ENCODE measurements around the gene IRF5.

Gene IRF5

GRCh38 chr7:128934361-128935341 lies 3.1 kb upstream of the IRF5 start:
- no peak overlapping the region for H3K4me3 ChIP-seq (ENCODE audit: low read depth, low read length)
- no peak for DNase-seq (ENCODE audit: low read depth, low spot score)
- in situ Hi-C loops (cut with HindIII; ENCODE audit: low sequenced_read_pairs) = no loop called here
- TF ChIP-seq, protein P1, sequence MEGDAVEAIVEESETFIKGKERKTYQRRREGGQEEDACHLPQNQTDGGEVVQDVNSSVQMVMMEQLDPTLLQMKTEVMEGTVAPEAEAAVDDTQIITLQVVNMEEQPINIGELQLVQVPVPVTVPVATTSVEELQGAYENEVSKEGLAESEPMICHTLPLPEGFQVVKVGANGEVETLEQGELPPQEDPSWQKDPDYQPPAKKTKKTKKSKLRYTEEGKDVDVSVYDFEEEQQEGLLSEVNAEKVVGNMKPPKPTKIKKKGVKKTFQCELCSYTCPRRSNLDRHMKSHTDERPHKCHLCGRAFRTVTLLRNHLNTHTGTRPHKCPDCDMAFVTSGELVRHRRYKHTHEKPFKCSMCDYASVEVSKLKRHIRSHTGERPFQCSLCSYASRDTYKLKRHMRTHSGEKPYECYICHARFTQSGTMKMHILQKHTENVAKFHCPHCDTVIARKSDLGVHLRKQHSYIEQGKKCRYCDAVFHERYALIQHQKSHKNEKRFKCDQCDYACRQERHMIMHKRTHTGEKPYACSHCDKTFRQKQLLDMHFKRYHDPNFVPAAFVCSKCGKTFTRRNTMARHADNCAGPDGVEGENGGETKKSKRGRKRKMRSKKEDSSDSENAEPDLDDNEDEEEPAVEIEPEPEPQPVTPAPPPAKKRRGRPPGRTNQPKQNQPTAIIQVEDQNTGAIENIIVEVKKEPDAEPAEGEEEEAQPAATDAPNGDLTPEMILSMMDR (IDR thresholded peaks at IDR 0.05; ENCODE audit: low read depth, low read length) = no peak

GRCh38 chr7:128935342-128935730 lies 2.4 kb upstream of the IRF5 start:
- in situ Hi-C loops (cut with HindIII; ENCODE audit: low sequenced_read_pairs) = no loop called here
- no peak overlapping the region for H3K4me3 ChIP-seq (ENCODE audit: low read depth, low read length)
- TF ChIP-seq, protein P1 (IDR thresholded peaks at IDR 0.05; ENCODE audit: low read depth, low read length) = no peak
- DNase-seq (ENCODE audit: low read depth, low spot score) = no peak

DNA sequence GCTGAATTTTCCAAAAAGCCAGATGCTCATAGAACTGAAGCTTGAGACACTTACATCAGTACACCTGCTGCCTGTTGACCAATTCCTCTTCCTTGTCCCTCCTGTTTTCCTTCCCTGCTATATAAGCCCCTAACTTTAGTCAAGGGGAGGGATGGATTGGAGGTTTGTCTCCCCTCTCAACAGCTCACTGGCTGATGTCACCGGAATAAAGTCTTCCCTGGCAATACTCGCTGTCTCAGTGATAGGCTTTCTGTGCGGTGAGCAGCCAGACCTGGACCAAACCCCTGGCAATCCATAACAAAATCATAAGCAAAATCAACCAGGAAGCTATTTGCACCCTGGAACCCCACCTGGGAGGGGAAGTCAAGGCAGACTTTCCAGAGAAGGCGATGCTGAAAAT lies 929 bp upstream of the IRF5 start:
- H3K4me3 ChIP-seq (ENCODE audit: low read depth, low read length) = no peak overlapping the region
- DNase-seq (ENCODE audit: low read depth, low spot score) = no peak
- in situ Hi-C loops (cut with HindIII; ENCODE audit: low sequenced_read_pairs) = no loop called here
- TF ChIP-seq, protein P1 (IDR thresholded peaks at IDR 0.05; ENCODE audit: low read depth, low read length) = no peak

- H3K4me3 ChIP-seq (ENCODE audit: low read depth, low read length) = no peak overlapping the region
- in situ Hi-C loops (cut with HindIII; ENCODE audit: low sequenced_read_pairs) = no loop called here
- no peak for DNase-seq (ENCODE audit: low read depth, low spot score)
- TF ChIP-seq, protein P1 (IDR thresholded peaks at IDR 0.05; ENCODE audit: low read depth, low read length) = no peak
These were observed 468 bp upstream of the IRF5 start for GRCh38 chr7:128937271-128937646.

- DNase-seq (ENCODE audit: low read depth, low spot score) = no peak
- peak overlapping the region; percentile 29 for H3K4me3 ChIP-seq (ENCODE audit: low read depth, low read length)
- TF ChIP-seq, protein P1 (IDR thresholded peaks at IDR 0.05; ENCODE audit: low read depth, low read length) = no peak
- in situ Hi-C loops (cut with HindIII; ENCODE audit: low sequenced_read_pairs) = no loop called here
These were observed 882 bp downstream of the IRF5 start for GRCh38 chr7:128938544-128939074.

DNA sequence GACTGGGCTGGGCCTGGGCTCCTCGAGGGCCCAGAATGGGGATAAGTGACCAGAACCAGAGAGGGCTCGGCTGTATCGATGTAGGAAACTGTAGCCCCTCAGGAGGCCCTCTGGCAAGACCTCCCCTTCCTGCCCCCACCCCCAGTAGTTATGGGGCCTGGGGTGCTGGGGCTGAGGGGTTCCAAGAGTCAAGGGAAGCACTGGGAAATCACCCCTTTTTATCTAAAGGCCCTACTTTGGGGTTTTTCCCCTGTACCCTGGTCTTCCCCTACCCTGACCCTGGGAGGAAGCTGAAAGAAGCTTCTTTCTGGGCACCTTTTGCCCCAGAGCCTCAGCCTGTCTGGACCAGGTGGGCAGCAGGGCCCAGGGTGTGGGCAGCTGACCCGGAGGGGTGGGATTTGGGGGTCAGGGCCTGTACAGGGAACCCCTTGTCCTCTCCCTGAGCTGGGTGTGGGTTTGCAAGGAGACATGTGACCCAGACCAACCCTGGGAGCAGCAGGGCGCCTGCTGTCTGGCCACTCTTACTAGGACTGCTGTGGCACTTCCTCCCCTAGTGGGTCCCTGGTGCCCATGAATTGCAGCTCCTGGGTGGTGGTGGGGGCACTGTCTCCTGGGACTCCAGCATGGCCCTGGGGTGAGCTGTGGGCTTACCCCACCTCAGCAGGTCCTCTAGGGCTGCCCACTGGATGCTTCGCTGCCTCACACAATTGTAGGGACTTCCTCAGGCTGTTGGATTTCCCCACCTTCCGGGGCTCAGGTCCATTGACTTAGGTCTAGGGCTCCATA lies 1.5 kb downstream of the IRF5 start:
- no peak for DNase-seq (ENCODE audit: low read depth, low spot score)
- in situ Hi-C loops (cut with HindIII; ENCODE audit: low sequenced_read_pairs) = no loop called here
- no peak overlapping the region for H3K4me3 ChIP-seq (ENCODE audit: low read depth, low read length)
- TF ChIP-seq, protein P1 (IDR thresholded peaks at IDR 0.05; ENCODE audit: low read depth, low read length) = no peak
